HG02943 (cell line): ENCODE data around the gene RAE1.

Experiments used
- ATAC-seq: cut with Tn5 transposase; IDR thresholded peaks from one replicate; pipeline ENCODE4 v1.9.1; 2021; ENCODE audit warnings: mild to moderate bottlenecking, low read depth, moderate library complexity; ENCODE audit not compliant: unreplicated experiment

The RAE1 gene

GRCh38 chr20:57384953-57385761 lies 34.1 kb downstream of the RAE1 start:
- no peak for ATAC-seq

- no peak for ATAC-seq
Observed at GRCh38 chr20:57385940-57386339, 34.9 kb downstream of the RAE1 start.

GRCh38 chr20:57386762-57387161 lies 35.7 kb downstream of the RAE1 start:
- ATAC-seq, result no peak

GRCh38 chr20:57387463-57387862 lies 36.4 kb downstream of the RAE1 start:
- no peak for ATAC-seq

GRCh38 chr20:57387945-57388371 lies 36.9 kb downstream of the RAE1 start:
- no peak for ATAC-seq

GRCh38 chr20:57388953-57389694 lies 38.1 kb downstream of the RAE1 start:
- no peak for ATAC-seq

GRCh38 chr20:57389695-57390603 lies 38.9 kb downstream of the RAE1 start:
- no peak for ATAC-seq

GRCh38 chr20:57390604-57391438 lies 39.8 kb downstream of the RAE1 start, which contains the start of gene RBM38:
Gene RBM38 (plus strand): TSS chr20:57391396. CDS start chr20:57391582, 186 bp downstream.
- ATAC-seq, result peak; percentile 38

GRCh38 chr20:57391439-57392301 lies 40.6 kb downstream of the RAE1 start:
- no peak for ATAC-seq

- ATAC-seq, result no peak
Observed at GRCh38 chr20:57392512-57393271, 41.6 kb downstream of the RAE1 start.

- no peak for ATAC-seq
Observed at GRCh38 chr20:57393321-57394120, 42.5 kb downstream of the RAE1 start.

- no peak for ATAC-seq
Observed at GRCh38 chr20:57394121-57395082, 43.3 kb downstream of the RAE1 start.

- ATAC-seq, result no peak
Observed at GRCh38 chr20:57395111-57395966, 44.3 kb downstream of the RAE1 start.

- ATAC-seq, result no peak
Observed at GRCh38 chr20:57396212-57396983, 45.3 kb downstream of the RAE1 start.
